Bronchial epithelial cell (primary cell): Measurements from ENCODE around the gene ERVH48-1. TPM values are rescaled to one million over a fixed set of nuclear protein-coding genes. Genes with fewer than 3 reads are reported as not detected.

Experiments
- DNase-seq: peaks from one replicate; pipeline ENCODE4 v3.0.0-alpha.2; 2010; ENCODE audit warnings: low read depth
- FAIRE-seq: peaks from 2 replicates; lab custom pipeline; 2011; peaks lifted over from hg19 to GRCh38; lab: Jason Lieb, UNC
- H3K27me3 ChIP-seq: 2 replicates; pipeline ENCODE4 v1.5.1; 2011; ENCODE audit warnings: low read length; ENCODE audit not compliant: control insufficient read depth, insufficient read depth
- H3K36me3 ChIP-seq: 2 replicates; pipeline ENCODE4 v1.5.1; 2011; ENCODE audit warnings: low read length; ENCODE audit not compliant: control insufficient read depth, insufficient read depth
- H3K4me3 ChIP-seq: 2 replicates; pipeline ENCODE4 v1.5.1; 2011; ENCODE audit warnings: mild to moderate bottlenecking, low read depth, low read length, control low read depth
- total RNA-seq: library from RNA; depleted of rRNA; stranded (reverse); fragments of >200 nt; gene quantifications from 2 replicates; pipeline ENCODE4 v1.2.1, GENCODE V29; 2014
- TF ChIP-seq, protein P1 (sequence below): IDR thresholded peaks from 2 replicates; pipeline ENCODE4 v1.5.1; 2011; ENCODE audit warnings: mild to moderate bottlenecking, moderate library complexity, low read length, control low read depth, inconsistent platforms; ENCODE audit not compliant: insufficient read depth, severe bottlenecking

ERVH48-1 gene
- total RNA-seq, 1 donor from 2014 or later: not detected

DNA sequence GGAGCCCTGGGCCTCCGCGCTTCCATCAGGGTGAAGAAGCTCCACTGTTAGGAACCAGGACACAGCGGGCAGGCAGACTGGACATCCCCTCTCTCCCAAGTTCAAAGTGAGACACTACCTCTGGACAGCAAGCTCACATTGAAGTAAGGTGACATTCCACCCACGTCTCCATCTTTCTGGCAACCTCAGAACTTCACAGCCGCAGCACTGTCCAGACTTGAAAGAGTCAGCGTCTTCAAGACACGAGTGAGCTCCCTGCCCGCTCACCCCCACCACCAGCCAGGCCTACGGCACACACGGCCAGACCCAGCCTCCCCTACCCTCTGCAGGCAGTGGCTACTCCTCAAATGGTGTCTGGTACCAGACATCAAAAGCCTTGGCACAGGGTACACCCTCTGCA, 57.2 kb downstream of the ERVH48-1 start:
- DNase-seq (no peak), FAIRE-seq (peak; percentile 28)
- Histone ChIP-seq H3K4me3 (no peak overlapping the region), H3K27me3 (no peaks in the 10 kb centered on the region), H3K36me3 (peaks cover 40% of the 10 kb centered on the region)
- TF ChIP-seq, protein P1, sequence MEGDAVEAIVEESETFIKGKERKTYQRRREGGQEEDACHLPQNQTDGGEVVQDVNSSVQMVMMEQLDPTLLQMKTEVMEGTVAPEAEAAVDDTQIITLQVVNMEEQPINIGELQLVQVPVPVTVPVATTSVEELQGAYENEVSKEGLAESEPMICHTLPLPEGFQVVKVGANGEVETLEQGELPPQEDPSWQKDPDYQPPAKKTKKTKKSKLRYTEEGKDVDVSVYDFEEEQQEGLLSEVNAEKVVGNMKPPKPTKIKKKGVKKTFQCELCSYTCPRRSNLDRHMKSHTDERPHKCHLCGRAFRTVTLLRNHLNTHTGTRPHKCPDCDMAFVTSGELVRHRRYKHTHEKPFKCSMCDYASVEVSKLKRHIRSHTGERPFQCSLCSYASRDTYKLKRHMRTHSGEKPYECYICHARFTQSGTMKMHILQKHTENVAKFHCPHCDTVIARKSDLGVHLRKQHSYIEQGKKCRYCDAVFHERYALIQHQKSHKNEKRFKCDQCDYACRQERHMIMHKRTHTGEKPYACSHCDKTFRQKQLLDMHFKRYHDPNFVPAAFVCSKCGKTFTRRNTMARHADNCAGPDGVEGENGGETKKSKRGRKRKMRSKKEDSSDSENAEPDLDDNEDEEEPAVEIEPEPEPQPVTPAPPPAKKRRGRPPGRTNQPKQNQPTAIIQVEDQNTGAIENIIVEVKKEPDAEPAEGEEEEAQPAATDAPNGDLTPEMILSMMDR: no peak

Other genes starting within 250 kb of the ERVH48-1 start
- 16.3 and 28.4 TPM in 2 replicates for gene WDR4, start 46.1 kb downstream of the ERVH48-1 start, total RNA-seq
- gene NDUFV3, start 32.3 kb downstream of the ERVH48-1 start, total RNA-seq: 29.7 and 44.2 TPM in 2 replicates
- gene PKNOX1, start 48.9 kb upstream of the ERVH48-1 start, total RNA-seq: 7.9 and 9.1 TPM in 2 replicates
- gene CBS, start 150.2 kb upstream of the ERVH48-1 start, total RNA-seq: 96.9 and 108 TPM in 2 replicates
- 21.6 and 25.8 TPM in 2 replicates for gene U2AF1, start 181.9 kb upstream of the ERVH48-1 start, total RNA-seq
- not detected in 2 replicates for gene CRYAA, start 243.4 kb upstream of the ERVH48-1 start, total RNA-seq